SK-N-SH treated with all-trans-retinoic acid at 6 μM for 48 hours (cell line): Measurements from ENCODE around the gene DHX38.

Source experiments
- ATAC-seq: fragments of 200-7000 bp; cut with Tn5 transposase; 3 replicates; pipeline ENCODE4 v1.9.1; 2020; ENCODE audit warnings: mild to moderate bottlenecking, moderate library complexity
- ARNTL ChIP-seq: fragments of 450-650 bp; formaldehyde crosslinking; IDR thresholded peaks from 2 replicates; pipeline ENCODE4 v1.5.0; 2020; ENCODE audit warnings: low read depth, mild to moderate bottlenecking, moderate library complexity, borderline replicate concordance
- BACH2 ChIP-seq: fragments of 250-450 bp; sonication (Bioruptor Pico); IDR thresholded peaks from 2 replicates; pipeline ENCODE4 v1.9.0; 2021; ENCODE audit warnings: mild to moderate bottlenecking, borderline replicate concordance
- CREB5 ChIP-seq: fragments of 250-450 bp; sonication (Bioruptor Pico); IDR thresholded peaks from 2 replicates; pipeline ENCODE4 v1.5.1; 2020; ENCODE audit warnings: low read depth, mild to moderate bottlenecking, moderate library complexity
- CSDC2 ChIP-seq: fragments of 250-450 bp; sonication (Bioruptor Pico); IDR thresholded peaks from 2 replicates; pipeline ENCODE4 v1.5.0; 2020; ENCODE audit warnings: mild to moderate bottlenecking, moderate library complexity
- CSRNP3 ChIP-seq: fragments of 250-450 bp; sonication (Bioruptor Pico); IDR thresholded peaks from 2 replicates; pipeline ENCODE4 v1.5.1; 2021; ENCODE audit warnings: mild to moderate bottlenecking, moderate library complexity
- ESRRG ChIP-seq: fragments of 250-450 bp; sonication (Bioruptor Pico); IDR thresholded peaks from 2 replicates; pipeline ENCODE4 v1.6.1; 2021; ENCODE audit warnings: mild to moderate bottlenecking
- GLIS3 ChIP-seq: fragments of 250-450 bp; sonication (Bioruptor Pico); IDR thresholded peaks from 2 replicates; pipeline ENCODE4 v1.5.0; 2020; ENCODE audit warnings: mild to moderate bottlenecking, moderate library complexity
- ISL1 ChIP-seq: fragments of 250-450 bp; sonication (Bioruptor Pico); IDR thresholded peaks from 2 replicates; pipeline ENCODE4 v2.1.2; 2022; ENCODE audit warnings: mild to moderate bottlenecking, moderate library complexity
- OSR1 ChIP-seq: fragments of 250-450 bp; sonication (Bioruptor Pico); IDR thresholded peaks from 2 replicates; pipeline ENCODE4 v1.8.0; 2022; ENCODE audit warnings: moderate library complexity, mild to moderate bottlenecking, inconsistent platforms
- PATZ1 ChIP-seq: fragments of 250-450 bp; sonication (Bioruptor Pico); IDR thresholded peaks from 2 replicates; pipeline ENCODE4 v1.8.0; 2020; ENCODE audit warnings: mild to moderate bottlenecking, moderate library complexity, borderline replicate concordance
- PPARA ChIP-seq: fragments of 250-450 bp; sonication (Bioruptor Pico); IDR thresholded peaks from 2 replicates; pipeline ENCODE4 v1.5.0; 2020; ENCODE audit warnings: mild to moderate bottlenecking, borderline replicate concordance
- RARB ChIP-seq: fragments of 250-450 bp; sonication (Bioruptor Pico); IDR thresholded peaks from 2 replicates; pipeline ENCODE4 v1.8.0; 2021; ENCODE audit warnings: mild to moderate bottlenecking, moderate library complexity
- SNAI2 ChIP-seq: fragments of 250-450 bp; sonication (Bioruptor Pico); IDR thresholded peaks from 2 replicates; pipeline ENCODE4 v1.5.0; 2020; ENCODE audit warnings: mild to moderate bottlenecking, moderate library complexity
- TOX ChIP-seq: fragments of 250-450 bp; sonication (Bioruptor Pico); IDR thresholded peaks from 2 replicates; pipeline ENCODE4 v1.8.0; 2021; ENCODE audit warnings: mild to moderate bottlenecking, moderate library complexity, borderline replicate concordance
- TSHZ2 ChIP-seq: fragments of 250-450 bp; sonication (Bioruptor Pico); IDR thresholded peaks from 2 replicates; pipeline ENCODE4 v1.5.0; 2020; ENCODE audit warnings: mild to moderate bottlenecking, moderate library complexity
- ZC3H10 ChIP-seq: fragments of 250-450 bp; sonication (Bioruptor Pico); IDR thresholded peaks from 2 replicates; pipeline ENCODE4 v1.5.1; 2021; ENCODE audit warnings: mild to moderate bottlenecking, moderate library complexity
- ZFP3 ChIP-seq: fragments of 250-450 bp; sonication (Bioruptor Pico); IDR thresholded peaks from 2 replicates; pipeline ENCODE4 v1.5.0; 2020; ENCODE audit warnings: mild to moderate bottlenecking, moderate library complexity
- ZNF565 ChIP-seq: fragments of 450-650 bp; formaldehyde crosslinking; conservative IDR thresholded peaks from 2 replicates; pipeline ENCODE4 v1.5.0; 2020; ENCODE audit warnings: low read depth, mild to moderate bottlenecking, moderate library complexity
- ZNF70 ChIP-seq: fragments of 450-650 bp; formaldehyde crosslinking; IDR thresholded peaks from 2 replicates; pipeline ENCODE4 v1.5.0; 2020; ENCODE audit warnings: mild to moderate bottlenecking, moderate library complexity
- ZNF8 ChIP-seq: fragments of 450-650 bp; formaldehyde crosslinking; IDR thresholded peaks from 2 replicates; pipeline ENCODE4 v1.5.0; 2020; ENCODE audit warnings: mild to moderate bottlenecking, moderate library complexity

Gene DHX38

GRCh38 chr16:72124761-72125634, 31.4 kb downstream of the DHX38 start:
- ATAC-seq = peak; percentile 98
- TF ChIP-seq ZNF8 = no peak
- TF ChIP-seq ZNF565 = no peak
- no peak for TF ChIP-seq BACH2 (CRISPR knock-in tag)
- TF ChIP-seq, all 23 proteins: peak for 0

GRCh38 chr16:72125635-72126428, 32.2 kb downstream of the DHX38 start:
- no peak for ATAC-seq
- TF ChIP-seq ZNF565 = no peak
- TF ChIP-seq ARNTL (CRISPR knock-in tag) = no peak
- no peak for TF ChIP-seq TSHZ2
- TF ChIP-seq GLIS3 (CRISPR knock-in tag) = no peak
- TF ChIP-seq PPARA (CRISPR knock-in tag) = no peak
- TF ChIP-seq ISL1 (CRISPR knock-in tag) = no peak
- no peak for TF ChIP-seq ZNF8
- TF ChIP-seq CREB5 (CRISPR knock-in tag) = no peak
- TF ChIP-seq SNAI2 (CRISPR knock-in tag) = no peak
- TF ChIP-seq TOX (CRISPR knock-in tag) = no peak
- no peak for TF ChIP-seq CSDC2 (CRISPR knock-in tag)
- TF ChIP-seq ZNF70 (CRISPR knock-in tag) = no peak
- TF ChIP-seq RARB (CRISPR knock-in tag) = no peak
- TF ChIP-seq ESRRG = no peak
- TF ChIP-seq BACH2 (CRISPR knock-in tag) = no peak
- TF ChIP-seq OSR1 = no peak
- TF ChIP-seq ZC3H10 (CRISPR knock-in tag) = no peak
- TF ChIP-seq ZFP3 = no peak

GRCh38 chr16:72126429-72126765, 32.8 kb downstream of the DHX38 start:
- TF ChIP-seq ZNF8 (no peak), ZNF70 (CRISPR knock-in tag) (no peak), ARNTL (CRISPR knock-in tag) (no peak), GLIS3 (CRISPR knock-in tag) (no peak), RARB (CRISPR knock-in tag) (no peak), ZC3H10 (CRISPR knock-in tag) (no peak), PATZ1 (CRISPR knock-in tag) (no peak), OSR1 (no peak), CSRNP3 (CRISPR knock-in tag) (no peak), CREB5 (CRISPR knock-in tag) (no peak), ISL1 (CRISPR knock-in tag) (no peak), ESRRG (no peak), ZFP3 (no peak)
- no peak for ATAC-seq
